Measurements from ENCODE around the gene AUTS2. TPM values are rescaled to one million over a fixed set of nuclear protein-coding genes. Genes with fewer than 3 reads are reported as not detected.

The AUTS2 gene
- total and polyA plus RNA-seq, 9 of the 15 experiments (the other 6 are each of a cell fraction or from before 2014, with no cell fraction given) = 0.58 TPM; not detected in 8

DNA sequence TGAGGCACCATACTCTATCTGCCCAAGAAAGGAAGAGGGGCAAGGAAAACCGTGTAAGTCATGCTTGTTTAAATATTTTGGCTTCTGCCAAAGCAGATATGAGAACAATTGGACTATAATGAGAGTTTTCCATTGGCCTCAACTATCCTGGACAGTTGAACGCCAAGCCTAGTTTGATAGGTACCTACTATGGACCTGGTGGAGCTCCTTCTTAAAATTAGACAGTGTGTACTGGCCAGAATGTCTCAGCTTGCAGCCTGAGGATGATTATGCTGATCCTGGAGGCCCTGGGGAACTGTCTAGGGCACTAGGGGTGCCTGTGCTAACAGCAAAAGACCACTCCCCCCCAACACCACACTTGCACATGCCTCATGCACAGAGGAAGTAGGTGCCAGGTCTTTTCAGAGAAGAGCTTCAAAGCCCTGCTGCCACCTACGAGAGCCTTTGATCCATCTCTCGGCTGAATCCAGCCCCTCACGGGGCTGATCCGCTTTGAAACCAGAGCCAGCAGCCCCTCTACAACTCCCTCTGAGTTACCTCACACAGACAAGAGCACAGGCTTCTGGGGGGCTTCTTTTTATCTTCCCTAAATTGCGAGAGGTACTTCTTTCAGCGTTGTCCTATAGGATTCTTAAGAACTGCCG lies 1059.8 kb downstream of the AUTS2 start:
- WGBS (ENCODE audit: insufficient coverage, low coverage, missing lambda C conversion rate) = under 1% methylated on average over 9 of the region's 9 CpGs
- H3K4me3 ChIP-seq = no peak overlapping the region
- no peak for FAIRE-seq
- no peaks in the 10 kb centered on the region; the same call in 1 of the 2 replicates for H4K20me1 ChIP-seq (replicated peaks; ENCODE audit: control insufficient read depth, insufficient read depth, low read length)
- no peak overlapping the region for H3K9ac ChIP-seq (ENCODE audit: insufficient read depth in 1 of 2, low read depth in 2 of 2, low read length in 2 of 2)
- H3K9me1 ChIP-seq (ENCODE audit: control insufficient read depth, insufficient read depth, low read length) = no peaks in the 10 kb centered on the region
- no peaks in the 10 kb centered on the region for H3K9me3 ChIP-seq (replicated peaks; ENCODE audit: control insufficient read depth, insufficient read depth, low read depth, low read length)
- no peak overlapping the region for H2AFZ ChIP-seq (ENCODE audit: low read depth, low read length)
- no peak overlapping the region for H3K27ac ChIP-seq (ENCODE audit: extremely low read depth, low read depth, low read length)
- ChIA-PET CTCF (ENCODE audit: low intra/inter-chr PET ratio) (no interaction called here), POLR2A (interaction anchor here (0.8 to 2.0 kb wide), 4 partner anchors 9 to 12 kb away, joined by 3 to 6 read pairs (median 4); no protein-coding TSS in a partner anchor)
- H3K4me1 ChIP-seq (replicated peaks in 1 of 2; ENCODE audit: control insufficient read depth in 2 of 2, insufficient read depth in 2 of 2, low read length in 2 of 2) = no peaks in the 10 kb centered on the region
- DNase-seq (ENCODE audit: extremely low read depth in 1 of 4, low spot score in 3 of 4) = no peak
- H3K4me2 ChIP-seq (ENCODE audit: insufficient read depth, low read length) = no peak overlapping the region
- in situ Hi-C loops (cut with MboI) = no loop called here
- no peaks in the 10 kb centered on the region for H3K79me2 ChIP-seq (ENCODE audit: control insufficient read depth, insufficient read depth, low read length)
- intact Hi-C loops (cut with micrococcal nuclease) = no loop called here
- no peaks in the 10 kb centered on the region for H3K36me3 ChIP-seq (ENCODE audit: control insufficient read depth, insufficient read depth, low read length)
- no peak for ATAC-seq
- peaks cover 9 to 36% of the 10 kb centered on the region in 2 experiments; a peak in 3 of 5 replicates for H3K27me3 ChIP-seq (ENCODE audit: control insufficient read depth in 2 of 2, insufficient read depth in 2 of 2, low read length in 2 of 2)
- BruUV-seq (replicated peaks) = no TSS peak
- TF ChIP-seq, protein P1, sequence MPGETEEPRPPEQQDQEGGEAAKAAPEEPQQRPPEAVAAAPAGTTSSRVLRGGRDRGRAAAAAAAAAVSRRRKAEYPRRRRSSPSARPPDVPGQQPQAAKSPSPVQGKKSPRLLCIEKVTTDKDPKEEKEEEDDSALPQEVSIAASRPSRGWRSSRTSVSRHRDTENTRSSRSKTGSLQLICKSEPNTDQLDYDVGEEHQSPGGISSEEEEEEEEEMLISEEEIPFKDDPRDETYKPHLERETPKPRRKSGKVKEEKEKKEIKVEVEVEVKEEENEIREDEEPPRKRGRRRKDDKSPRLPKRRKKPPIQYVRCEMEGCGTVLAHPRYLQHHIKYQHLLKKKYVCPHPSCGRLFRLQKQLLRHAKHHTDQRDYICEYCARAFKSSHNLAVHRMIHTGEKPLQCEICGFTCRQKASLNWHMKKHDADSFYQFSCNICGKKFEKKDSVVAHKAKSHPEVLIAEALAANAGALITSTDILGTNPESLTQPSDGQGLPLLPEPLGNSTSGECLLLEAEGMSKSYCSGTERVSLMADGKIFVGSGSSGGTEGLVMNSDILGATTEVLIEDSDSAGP (CRISPR knock-in tag; IDR thresholded peaks at IDR 0.05) = no peak
- TF ChIP-seq KLF16 (IDR thresholded peaks at IDR 0.05) = no peak
- TF ChIP-seq, protein P2, sequence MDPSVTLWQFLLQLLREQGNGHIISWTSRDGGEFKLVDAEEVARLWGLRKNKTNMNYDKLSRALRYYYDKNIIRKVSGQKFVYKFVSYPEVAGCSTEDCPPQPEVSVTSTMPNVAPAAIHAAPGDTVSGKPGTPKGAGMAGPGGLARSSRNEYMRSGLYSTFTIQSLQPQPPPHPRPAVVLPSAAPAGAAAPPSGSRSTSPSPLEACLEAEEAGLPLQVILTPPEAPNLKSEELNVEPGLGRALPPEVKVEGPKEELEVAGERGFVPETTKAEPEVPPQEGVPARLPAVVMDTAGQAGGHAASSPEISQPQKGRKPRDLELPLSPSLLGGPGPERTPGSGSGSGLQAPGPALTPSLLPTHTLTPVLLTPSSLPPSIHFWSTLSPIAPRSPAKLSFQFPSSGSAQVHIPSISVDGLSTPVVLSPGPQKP (CRISPR knock-in tag; IDR thresholded peaks at IDR 0.05) = no peak
- TF ChIP-seq PHB (CRISPR knock-in tag; IDR thresholded peaks at IDR 0.05) = no peak
- no peak for TF ChIP-seq ZNF444 (CRISPR knock-in tag; IDR thresholded peaks at IDR 0.05)
- TF ChIP-seq, protein P3, sequence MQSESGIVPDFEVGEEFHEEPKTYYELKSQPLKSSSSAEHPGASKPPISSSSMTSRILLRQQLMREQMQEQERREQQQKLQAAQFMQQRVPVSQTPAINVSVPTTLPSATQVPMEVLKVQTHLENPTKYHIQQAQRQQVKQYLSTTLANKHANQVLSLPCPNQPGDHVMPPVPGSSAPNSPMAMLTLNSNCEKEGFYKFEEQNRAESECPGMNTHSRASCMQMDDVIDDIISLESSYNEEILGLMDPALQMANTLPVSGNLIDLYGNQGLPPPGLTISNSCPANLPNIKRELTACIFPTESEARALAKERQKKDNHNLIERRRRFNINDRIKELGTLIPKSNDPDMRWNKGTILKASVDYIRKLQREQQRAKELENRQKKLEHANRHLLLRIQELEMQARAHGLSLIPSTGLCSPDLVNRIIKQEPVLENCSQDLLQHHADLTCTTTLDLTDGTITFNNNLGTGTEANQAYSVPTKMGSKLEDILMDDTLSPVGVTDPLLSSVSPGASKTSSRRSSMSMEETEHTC (IDR thresholded peaks at IDR 0.05) = no peak
- TF ChIP-seq ZNF507 (tag; conservative IDR thresholded peaks at IDR 0.05) = no peak
- TF ChIP-seq, protein P4, sequence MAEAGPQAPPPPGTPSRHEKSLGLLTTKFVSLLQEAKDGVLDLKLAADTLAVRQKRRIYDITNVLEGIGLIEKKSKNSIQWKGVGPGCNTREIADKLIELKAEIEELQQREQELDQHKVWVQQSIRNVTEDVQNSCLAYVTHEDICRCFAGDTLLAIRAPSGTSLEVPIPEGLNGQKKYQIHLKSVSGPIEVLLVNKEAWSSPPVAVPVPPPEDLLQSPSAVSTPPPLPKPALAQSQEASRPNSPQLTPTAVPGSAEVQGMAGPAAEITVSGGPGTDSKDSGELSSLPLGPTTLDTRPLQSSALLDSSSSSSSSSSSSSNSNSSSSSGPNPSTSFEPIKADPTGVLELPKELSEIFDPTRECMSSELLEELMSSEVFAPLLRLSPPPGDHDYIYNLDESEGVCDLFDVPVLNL (CRISPR knock-in tag; IDR thresholded peaks at IDR 0.05; ENCODE audit: low read depth) = no peak
- TF ChIP-seq, protein P5, sequence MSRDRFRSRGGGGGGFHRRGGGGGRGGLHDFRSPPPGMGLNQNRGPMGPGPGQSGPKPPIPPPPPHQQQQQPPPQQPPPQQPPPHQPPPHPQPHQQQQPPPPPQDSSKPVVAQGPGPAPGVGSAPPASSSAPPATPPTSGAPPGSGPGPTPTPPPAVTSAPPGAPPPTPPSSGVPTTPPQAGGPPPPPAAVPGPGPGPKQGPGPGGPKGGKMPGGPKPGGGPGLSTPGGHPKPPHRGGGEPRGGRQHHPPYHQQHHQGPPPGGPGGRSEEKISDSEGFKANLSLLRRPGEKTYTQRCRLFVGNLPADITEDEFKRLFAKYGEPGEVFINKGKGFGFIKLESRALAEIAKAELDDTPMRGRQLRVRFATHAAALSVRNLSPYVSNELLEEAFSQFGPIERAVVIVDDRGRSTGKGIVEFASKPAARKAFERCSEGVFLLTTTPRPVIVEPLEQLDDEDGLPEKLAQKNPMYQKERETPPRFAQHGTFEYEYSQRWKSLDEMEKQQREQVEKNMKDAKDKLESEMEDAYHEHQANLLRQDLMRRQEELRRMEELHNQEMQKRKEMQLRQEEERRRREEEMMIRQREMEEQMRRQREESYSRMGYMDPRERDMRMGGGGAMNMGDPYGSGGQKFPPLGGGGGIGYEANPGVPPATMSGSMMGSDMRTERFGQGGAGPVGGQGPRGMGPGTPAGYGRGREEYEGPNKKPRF (IDR thresholded peaks at IDR 0.05; ENCODE audit: low read depth, low read length) = no peak
- no peak for TF ChIP-seq KHSRP (IDR thresholded peaks at IDR 0.05)
- TF ChIP-seq CREBBP (IDR thresholded peaks at IDR 0.05; ENCODE audit: low read depth, low read length) = no peak
- no peak for TF ChIP-seq HDAC2 (IDR thresholded peaks at IDR 0.05)
- no peak for TF ChIP-seq STAT5A (IDR thresholded peaks at IDR 0.05; ENCODE audit: borderline replicate concordance, low read length)
